Activated CD4-positive, alpha-beta T cell treated with anti-CD3 and anti-CD28 coated beads, Interleukin-2, amount 50 U/mL, for 1 hour (primary cell): ENCODE data around the gene TNFAIP2.
"Not testable (repeated sequence)": the region's sequence is repeated elsewhere in the genome, so short reads cannot be mapped to it uniquely, and the experiment has no call there.

Source experiments
- DNase-seq: peaks from one replicate; pipeline ENCODE4 v3.0.0-alpha.2; 2020

The TNFAIP2 gene

DNA sequence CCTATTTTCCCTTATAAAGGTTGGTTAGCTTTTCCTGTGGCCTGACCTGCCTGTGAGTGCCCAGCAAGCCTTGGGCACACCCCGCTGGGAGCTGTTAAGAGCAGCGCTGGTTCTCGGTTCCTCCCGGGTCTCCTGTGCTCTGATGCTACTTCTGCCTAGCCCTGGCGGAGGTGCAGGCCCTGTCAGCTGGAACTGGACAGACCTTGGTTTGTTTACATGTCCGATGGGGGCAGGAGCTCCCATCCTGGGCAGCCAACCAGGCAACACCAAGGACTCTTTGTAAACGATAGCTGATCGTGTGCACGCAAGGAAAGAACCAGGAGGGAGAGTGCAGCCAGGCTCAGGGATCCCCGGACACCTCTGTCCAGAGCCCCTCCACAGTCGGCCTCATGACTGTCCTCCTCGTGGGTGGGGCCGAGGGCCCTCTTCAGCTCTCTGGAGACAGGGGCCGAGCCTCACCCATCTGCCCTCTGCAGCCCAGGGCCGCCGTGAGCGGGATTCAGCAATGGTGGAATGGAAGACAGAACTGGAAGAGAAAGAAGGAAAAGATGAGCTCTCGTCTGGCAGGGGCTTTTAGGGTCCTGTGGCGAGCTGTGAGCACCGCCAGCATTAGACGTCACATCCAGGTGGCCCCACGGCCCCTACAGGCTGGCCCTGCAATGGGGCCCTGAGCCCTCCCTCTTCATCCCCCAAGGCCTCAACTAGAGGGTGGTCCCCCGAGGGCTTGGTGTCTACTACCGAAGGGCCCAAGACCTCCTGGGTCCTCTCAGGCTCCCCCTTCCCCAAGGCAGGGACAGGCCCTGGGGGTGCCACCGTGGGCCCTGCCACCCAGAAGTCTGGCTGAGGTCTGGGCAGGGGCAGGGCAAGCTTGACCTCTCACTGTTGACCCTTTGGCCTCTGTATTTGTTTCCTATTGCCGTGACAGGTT lies 12.3 kb downstream of the TNFAIP2 start:
- no peak for DNase-seq

DNA sequence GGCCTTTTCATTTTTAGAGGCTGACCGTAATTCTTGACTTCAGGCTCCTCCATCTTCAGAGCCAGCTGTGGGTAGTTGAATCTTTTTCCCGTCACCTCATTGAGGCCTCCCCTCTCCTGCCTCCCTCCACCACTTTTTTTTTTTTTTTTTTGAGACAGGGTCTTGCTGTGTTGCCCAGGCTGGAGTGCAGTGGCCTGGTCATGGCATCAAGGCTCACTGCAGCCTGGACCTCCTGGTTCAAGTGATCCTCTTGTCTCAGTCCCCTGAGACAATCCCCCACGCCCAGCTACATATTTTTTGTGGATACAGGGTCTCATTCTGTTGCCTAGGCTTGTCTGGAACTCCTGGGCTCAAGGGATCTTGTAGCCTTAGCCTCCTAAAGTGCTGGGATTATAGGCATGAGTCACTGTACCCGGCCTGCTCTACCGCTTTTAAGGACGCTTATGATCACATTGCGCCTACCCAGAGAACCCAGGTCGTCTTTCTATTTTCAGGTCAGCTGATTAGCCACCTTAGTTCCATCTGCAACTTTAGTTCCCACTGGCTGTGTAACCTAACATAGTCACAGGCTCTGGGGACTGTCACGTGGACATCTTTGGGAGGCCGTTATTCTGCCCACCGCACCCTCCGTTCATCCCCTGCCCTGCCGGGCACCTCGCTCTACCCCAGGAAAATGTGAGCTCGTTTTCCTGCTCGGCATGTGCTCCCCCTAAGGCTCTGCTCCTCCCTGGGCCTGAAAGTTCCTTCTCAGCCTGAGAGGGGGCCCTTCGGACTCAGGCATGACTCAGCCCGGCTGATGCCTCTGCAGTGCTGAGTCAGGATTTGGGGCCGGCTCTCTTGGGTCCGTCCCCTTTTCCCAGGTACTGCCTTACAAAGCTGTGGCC lies 13.4 kb downstream of the TNFAIP2 start:
- DNase-seq = no peak

DNA sequence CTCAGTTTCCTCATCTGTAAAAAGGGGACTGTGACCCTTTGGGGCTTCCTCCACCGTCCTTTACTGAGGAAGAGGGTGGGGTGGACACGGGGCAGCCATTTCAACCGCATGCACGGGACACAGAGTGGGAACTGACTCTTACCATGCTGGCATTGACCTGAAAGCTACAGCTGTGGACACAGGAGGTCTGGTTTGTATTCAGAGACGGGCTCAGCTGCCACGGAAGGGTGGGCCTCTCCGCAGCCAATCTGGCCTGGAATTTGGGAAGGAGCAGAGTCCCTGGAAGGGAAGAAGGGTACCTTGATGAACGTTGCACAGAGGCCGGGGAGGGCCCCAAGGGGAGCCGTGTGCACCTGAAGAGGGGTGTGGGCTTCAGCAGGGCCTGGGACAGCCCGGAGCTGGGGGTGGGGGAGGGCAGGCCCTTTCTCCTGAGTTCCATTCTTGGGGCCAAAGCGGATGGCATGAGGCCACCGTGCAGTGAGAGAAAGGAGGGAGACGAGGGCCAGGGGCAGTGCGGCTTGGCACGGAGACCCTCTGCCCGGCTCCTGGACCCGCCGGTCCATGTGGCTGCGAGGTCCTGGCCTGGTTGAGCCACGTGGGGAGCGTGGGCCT lies 14.5 kb downstream of the TNFAIP2 start:
- DNase-seq = no peak

DNA sequence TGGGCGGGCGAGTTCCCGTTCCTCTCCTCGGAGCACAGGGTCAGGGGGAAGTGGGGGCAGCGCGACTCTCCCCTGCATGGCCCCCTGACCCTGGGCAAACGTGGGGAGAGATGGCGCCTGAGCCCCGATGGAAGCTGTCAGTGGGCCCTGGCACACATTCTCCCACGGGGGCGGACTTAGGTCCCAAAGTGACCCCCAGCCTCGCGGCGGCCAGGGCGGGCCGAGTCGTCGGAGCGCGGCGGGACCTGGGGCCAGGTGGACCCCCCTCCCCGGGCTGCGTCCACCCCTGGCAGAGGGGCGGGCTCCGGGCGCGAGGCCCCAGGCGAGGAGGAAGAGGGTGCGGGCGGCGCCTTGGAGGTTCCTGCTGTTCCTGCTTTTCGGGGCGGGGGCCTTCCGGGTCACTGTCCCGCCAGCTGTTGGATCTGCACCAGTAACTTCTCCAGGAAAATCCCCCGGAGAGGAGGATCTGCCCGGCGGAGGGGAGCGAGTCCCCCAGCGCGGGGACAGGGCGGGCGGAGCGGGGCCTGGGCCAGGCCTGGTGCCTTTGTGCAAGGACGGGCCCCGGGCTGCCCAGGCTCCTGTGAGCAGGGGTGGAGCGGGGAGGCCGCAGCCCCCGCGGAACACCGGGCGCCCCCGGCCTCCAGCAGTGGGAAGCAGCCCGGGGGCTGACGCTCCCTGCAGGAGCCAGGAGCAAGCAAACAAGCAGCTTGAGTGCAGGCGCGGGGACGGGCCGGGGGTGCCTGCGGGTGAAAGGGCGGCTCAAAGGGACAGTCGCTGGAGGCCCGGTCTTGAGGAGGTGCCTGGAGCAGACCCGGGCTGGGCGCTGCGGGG lies 15.3 kb downstream of the TNFAIP2 start:
- no peak for DNase-seq

DNA sequence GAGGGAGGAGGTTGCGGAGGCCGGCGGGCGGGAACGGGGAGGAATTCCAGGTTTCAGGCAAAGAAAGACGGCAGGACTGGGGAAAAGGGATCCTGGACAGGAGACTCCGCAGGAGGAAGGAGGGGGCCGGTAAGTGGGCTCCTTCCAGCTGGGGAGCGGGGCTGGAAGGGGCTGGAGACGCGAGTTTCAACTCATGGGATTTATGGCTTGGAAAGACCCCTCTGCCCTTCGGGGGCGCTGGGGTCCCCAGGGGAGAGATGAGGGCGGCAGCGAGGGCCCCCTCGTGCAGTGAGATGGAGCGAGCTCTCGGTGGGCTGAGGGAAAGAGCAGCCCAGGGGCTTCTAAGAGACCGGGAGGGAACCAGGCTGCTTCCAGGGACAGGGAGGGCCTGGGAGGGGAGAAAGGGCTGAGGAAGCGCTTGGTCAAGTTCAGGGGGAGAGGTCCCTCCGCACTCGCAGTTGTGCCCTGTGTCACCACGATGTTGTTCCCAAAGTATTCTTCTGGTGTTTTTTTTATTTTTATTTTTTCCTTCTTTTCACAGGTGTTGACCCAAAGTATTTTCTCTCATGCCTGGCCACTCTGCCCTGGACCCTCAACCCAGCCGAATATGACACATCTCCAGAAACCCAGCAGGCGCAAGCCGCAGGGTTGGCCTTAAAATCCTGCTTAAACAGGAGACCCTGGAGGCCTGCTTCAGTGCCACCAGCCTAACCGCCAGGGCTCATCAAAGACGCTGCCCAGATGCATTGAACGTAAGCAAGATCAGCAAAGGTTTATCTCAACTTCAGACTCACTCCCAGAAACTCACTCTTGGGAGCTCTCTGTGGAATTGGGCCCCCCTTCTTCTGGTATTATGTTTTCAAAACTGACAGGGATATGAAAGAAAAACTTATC lies 16.1 kb downstream of the TNFAIP2 start:
- no peak for DNase-seq

DNA sequence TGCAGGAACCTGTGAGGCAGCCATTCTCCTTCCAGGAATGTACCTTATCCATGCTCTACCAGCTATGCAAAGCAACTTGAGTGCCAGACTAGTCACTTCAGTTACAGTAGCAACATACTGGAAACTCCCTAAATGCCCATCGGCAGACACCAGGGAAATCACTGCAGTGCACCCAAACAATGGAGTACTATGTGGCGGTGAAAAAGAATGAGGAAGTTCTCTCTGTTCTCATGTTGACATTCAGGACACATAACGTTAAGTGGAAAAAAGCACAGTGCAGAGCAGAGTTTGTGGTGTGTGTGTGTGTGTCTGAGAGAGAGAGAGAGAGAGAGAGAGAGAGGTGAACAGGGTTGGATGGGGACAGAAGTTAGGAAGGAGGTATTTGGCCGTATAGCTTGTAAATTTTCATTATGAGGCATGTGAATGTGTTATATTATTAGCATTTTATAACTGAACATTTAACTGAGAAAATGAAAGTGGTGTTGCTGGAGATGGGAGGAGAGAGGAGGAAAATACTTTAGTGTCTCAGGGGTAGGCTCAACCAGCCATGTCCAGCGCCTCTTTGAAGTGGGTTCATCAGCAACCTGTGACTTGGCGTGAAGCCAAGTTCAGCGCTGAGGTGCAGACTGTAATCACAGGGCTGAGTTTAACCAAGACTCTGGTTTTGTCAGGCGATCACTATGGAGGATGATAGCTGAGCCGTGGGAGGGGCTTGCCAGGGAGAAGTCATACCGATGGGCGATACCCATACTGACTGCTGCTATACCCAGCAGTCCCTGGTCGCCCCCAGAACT lies 17.3 kb downstream of the TNFAIP2 start:
- no peak for DNase-seq

DNA sequence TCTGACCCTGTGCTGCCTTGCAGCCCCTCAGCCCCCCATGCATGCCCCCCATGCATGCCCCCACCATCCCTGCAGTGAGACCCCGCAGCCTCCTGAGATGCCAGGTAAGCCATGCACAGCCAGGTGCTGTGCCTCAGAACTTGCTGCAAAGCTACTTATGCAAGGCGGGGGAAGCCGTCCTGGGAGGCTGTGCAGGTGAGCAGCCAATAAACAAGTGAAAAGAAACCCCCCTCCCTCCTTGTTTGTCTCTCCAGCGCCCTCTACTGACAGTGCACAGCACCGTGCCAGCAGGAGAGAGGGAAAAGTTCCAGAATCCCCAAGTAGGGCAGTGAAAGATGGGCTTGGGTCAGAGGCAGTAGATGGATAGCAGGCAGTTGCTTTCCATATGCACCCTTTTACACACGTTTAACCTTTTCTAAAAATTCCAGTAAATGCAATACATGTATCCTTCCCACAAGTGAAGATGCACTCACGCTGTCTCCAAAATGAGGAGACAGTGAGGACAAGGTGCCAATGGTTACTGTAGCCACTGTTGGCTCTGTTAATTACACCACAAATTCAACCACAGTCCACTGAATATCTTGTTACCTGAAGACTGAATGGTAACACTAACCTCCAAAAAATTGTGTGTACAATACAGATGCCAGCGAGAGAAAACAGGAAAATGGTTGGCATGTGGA lies 18.0 kb downstream of the TNFAIP2 start:
- no peak for DNase-seq

DNA sequence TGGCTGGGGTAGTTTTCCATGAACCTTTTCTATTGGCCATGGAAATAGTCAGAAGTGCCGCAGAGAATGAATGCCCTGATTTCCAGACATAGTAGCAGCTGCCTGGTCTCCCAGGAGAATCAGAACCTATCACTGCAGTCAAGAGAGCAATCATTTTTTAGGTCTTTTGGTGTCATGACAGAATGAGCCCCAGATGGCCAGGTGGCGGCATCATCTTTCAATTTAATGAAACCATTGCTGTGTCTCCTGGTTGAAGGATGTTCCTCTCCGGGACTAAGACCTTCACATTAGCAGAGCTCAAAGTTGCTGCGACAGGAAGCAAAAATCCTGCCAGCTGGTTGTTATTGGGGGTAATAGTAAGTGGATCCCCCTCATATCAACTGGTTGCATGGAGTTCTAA lies 18.8 kb downstream of the TNFAIP2 start:
- DNase-seq = no peak

DNA sequence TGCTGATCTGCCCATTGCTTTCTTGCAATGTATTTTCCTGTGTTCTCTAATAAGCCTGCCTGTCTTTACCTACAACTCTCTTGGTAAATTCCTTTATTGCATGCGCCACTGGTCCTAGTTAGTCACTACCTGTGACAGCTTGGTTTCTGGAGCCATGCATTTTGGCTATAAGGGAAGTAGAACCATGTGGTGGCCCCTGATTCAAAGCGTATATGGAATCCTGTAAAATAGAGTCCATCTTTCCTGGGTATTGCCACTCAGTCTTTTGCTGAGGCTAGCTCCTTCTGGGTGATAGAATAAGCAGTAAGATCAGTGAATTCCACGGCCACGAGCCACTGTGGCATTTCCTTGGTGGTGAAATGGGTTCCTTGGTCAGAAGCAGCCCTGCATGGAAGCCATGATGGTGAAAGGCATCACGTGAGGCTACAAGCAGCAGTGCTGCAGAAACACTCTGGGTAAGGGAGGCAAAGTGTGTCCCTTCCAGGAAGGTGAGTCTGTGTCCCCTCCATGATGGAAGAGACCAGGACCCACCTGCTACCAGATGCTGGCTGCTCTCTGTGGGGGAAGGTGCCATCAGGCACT lies 19.6 kb downstream of the TNFAIP2 start:
- DNase-seq = no peak

DNA sequence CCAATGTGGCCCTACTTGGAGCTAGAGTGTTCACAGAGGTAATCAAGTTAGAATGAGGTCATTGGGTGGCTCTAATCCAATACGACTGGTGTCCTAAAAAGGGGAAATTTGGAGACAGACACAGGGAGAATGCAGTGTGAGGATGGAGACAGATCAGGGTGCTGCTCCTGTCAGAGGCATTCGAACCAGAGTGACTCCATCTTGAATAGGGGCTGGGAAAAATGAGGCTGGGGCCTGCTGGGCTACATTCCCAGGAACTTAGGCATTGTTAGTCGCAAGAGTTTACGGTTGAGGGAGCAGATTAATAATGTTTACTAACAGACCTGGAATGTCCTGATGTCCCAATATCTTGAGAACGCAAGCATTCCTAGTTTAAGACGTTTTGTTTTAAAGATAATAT lies 20.2 kb downstream of the TNFAIP2 start:
- DNase-seq = no peak

DNA sequence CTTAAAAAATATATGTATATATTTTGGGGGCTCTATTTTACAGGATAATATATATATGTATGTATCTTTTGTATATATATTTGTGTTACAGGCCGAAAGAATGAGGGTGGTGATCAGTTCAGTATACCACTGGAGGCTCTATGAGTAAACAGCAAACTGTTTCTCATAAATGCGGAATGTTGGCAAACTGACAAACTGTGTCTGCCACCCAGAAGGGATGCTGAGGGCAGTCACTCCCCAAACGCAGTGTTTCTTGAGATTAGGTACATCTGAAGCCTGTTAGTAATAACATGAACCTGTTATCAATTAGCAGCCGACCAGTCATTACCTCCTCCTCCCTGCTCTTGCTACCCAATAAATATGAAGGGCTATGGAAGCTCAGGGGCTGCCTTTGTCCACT lies 20.8 kb downstream of the TNFAIP2 start:
- no peak for DNase-seq

DNA sequence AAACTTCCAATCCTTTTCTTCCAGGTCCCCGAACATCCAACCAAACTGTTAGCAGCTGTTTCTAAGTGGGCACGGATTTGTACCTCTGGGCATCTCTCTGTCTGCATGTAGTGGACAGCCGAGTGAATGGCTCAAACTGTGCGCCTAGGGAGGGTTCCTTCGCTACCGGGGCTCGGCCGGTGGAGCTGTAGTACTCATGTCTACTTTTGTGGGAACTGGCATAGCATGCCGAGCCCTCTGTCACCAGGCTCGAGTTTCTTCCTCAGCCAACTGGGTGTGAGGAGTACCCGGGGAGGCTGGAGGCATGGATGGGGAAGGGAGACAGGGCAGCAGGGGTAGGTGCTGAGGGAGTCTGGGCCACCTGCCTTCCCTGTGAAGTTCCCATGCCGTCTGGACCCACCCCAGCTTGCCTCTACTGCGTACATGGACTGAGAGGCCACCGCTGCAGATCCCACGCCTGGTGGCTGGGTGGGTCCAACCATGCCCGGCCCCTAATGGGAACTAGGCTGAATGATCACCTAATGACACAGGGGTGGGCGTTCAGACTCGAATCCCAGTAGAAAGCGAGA lies 23.0 kb downstream of the TNFAIP2 start:
- no peak for DNase-seq

DNA sequence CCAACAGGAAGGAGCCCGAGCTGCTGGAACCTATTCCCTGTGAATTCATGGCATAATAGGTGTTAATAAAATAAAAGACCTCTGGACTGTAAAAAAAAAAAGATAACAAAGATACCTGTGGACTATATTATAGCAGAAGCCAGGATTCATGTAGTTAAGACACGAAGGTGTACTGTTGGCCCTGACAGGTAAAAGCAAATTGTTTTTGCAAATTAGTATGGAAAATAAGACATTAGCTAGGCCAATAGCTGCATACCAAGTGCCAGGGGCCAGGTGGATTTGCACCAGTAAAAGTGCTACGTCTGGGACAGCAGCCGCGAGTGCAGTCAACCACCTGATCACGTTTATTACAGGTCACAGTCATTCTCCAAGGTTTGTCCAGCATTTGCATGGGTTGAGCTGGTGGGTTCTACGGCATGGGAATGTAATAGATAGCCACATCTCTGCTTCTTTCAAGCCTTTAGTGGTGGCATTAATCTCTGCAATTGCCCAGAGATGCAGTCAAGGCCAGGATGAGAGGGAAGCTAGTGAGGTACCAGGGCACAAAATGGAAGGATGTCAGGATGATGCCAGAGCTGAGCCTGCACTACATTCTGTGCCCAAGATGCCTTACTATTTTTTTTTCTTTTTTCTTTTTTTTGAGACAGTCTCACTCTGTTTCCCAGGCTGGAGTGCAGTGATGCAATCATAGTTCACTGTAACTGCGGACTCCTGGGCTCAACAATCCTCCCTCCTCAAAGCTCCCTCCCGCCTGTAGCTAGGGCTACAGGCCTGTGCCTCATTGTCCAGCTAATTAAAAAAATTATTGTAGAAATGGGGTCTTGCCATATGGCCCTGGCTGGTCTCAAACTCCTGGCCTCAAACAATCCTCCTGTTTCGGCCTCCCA lies 26.3 kb downstream of the TNFAIP2 start:
- no peak for DNase-seq

DNA sequence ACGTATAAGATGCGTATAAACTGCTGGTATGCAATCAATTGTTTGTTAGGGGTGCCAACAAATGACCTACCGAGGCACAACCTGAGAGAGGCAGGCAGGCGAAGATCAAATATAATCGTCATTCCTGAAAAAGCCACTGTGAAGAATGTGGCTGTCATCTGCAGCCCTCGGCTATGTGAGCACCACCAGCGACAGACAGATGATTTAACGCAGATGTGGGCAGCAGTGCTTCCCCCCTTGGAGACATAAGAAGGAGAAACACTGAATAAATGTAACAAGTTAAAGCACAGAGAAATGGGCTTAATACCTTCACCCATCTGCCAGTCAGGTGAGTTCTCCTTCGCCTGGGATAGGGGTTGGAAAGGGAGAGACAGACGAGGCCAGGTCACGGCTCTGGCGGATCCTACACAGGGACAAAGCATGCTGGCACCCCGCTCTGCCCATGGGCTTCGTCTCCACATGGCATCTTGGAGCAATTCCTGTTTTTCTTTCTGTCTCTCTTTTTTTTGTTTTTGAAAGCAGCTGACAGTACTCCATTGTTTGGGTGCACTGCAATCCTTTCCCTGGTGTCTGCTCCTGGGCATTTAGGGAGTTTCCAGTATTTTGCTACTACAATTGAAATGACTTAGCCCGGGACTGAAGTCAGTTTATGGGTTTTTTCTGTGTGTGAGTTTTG lies 28.1 kb downstream of the TNFAIP2 start:
- no peak for DNase-seq

DNA sequence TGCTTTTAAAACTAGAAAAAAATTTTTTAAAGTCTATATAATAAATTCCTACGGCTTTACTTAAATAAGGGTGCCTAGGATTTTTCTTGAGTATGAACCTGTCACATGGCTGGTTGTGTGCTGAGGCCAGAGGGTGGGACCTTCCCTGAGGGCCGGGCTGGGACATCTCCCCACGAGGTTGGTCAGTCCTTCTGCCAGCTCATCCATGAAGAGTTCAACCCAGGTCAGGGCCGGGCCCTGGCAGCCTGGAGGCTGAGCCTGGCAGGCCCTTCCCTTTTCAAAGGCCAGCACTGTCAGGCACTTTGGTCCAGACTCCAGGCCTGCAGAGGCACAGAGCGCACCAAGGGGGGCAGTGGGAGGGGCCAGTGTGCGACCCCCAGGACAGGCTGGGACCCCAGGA lies 31.7 kb downstream of the TNFAIP2 start:
- no peak for DNase-seq

DNA sequence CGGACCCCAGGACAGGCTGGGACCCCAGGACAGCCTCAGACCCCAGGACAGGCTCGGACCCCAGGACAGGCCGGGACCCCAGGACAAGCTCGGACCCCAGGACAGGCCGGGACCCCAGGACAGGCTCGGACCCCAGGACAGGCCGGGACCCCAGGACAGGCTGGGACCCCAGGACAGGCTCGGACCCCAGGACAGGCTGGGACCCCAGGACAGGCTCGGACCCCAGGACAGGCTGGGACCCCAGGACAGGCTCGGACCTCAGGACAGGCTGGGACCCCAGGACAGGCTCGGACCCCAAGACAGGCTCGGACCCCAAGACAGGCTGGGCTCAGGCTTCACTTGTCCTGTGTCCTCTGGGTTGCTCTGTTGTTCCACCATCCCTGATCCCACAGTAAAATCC lies 32.2 kb downstream of the TNFAIP2 start:
- not testable (repeated sequence) for DNase-seq

DNA sequence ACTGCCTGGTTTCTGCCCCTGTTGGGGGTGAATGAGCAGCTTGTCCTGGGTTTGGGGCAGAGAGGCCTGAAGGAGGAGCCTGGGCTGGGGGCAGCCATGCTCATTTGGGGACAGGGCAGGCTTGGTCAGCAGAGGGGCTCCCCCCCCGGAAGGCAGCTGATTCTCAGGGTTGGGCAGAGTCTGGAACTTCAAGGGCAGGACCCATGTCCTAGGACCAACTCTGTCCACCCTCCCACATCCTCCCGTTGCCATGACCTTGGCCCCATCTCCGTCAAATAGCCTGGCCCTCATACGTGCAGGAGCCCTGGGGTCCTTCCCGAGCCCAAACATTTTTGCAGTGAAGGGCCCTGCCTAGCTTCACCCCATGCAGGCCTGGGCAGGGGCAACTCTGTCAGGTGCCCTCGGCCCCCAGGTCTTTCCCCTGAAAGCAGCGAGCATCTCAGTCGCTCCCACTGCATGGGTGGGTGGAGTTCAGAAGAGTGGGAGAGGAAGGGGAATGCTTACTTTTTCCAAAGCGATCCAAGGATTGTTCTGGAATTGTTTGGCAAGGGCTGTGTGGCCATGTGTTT lies 32.6 kb downstream of the TNFAIP2 start:
- no peak for DNase-seq
